H9 (cell line): ENCODE results near the gene DSG2. TPM values are rescaled to one million over a fixed set of nuclear protein-coding genes. Genes with fewer than 3 reads are reported as not detected.

Experiments used
- DNase-seq: peaks from one replicate; pipeline ENCODE4 v3.0.0-alpha.2; 2017
- H2AFZ ChIP-seq: one replicate; pipeline ENCODE4 v1.6.1; 2013; ENCODE audit warnings: mild to moderate bottlenecking, low read length, control low read depth, moderate library complexity
- H2AK5ac ChIP-seq: 2 replicates; pipeline ENCODE4 v1.6.1; 2013; ENCODE audit warnings: low read length, control low read depth, mixed read lengths; ENCODE audit not compliant: insufficient read length
- H2BK120ac ChIP-seq: one replicate; pipeline ENCODE4 v1.6.1; 2013; ENCODE audit warnings: low read depth, mild to moderate bottlenecking, low read length, control low read depth, inconsistent platforms; ENCODE audit not compliant: poor library complexity, severe bottlenecking
- H2BK12ac ChIP-seq: 2 replicates; pipeline ENCODE4 v1.6.1; 2013; ENCODE audit warnings: low read length, control low read depth, mixed read lengths, low read depth; ENCODE audit not compliant: insufficient read length
- H2BK15ac ChIP-seq: 2 replicates; pipeline ENCODE4 v1.6.1; 2013; ENCODE audit warnings: low read depth, low read length, control low read depth
- H2BK20ac ChIP-seq: one replicate; pipeline ENCODE4 v1.6.1; 2013; ENCODE audit warnings: low read depth, mild to moderate bottlenecking, low read length, control low read depth, inconsistent platforms; ENCODE audit not compliant: poor library complexity, severe bottlenecking
- H2BK5ac ChIP-seq: 2 replicates; pipeline ENCODE4 v1.6.1; 2013; ENCODE audit warnings: low read length, control low read depth, mixed read lengths; ENCODE audit not compliant: insufficient read length
- H3K14ac ChIP-seq: 2 replicates; pipeline ENCODE4 v1.6.1; 2013; ENCODE audit warnings: low read length, control low read depth; ENCODE audit not compliant: insufficient read depth
- H3K18ac ChIP-seq: 2 replicates; pipeline ENCODE4 v1.6.1; 2013; ENCODE audit warnings: low read depth, mild to moderate bottlenecking, mixed read lengths, low read length, control low read depth; ENCODE audit not compliant: insufficient read length
- H3K23ac ChIP-seq: 2 replicates; pipeline ENCODE4 v1.6.1; 2013; ENCODE audit warnings: low read length, control low read depth, mixed read lengths, low read depth; ENCODE audit not compliant: insufficient read length
- H3K23me2 ChIP-seq: 2 replicates; pipeline ENCODE4 v1.6.1; 2013; ENCODE audit warnings: low read depth, mild to moderate bottlenecking, mixed read lengths, low read length, control low read depth; ENCODE audit not compliant: insufficient read length, poor library complexity, severe bottlenecking
- H3K27ac ChIP-seq: 2 replicates; pipeline ENCODE4 v1.5.1; 2013; ENCODE audit warnings: low read length, control low read depth, mixed read lengths, low read depth; ENCODE audit not compliant: insufficient read length
- H3K27me3 ChIP-seq: 2 replicates; pipeline ENCODE4 v1.6.1; 2013; ENCODE audit warnings: low read length, control low read depth, inconsistent platforms; ENCODE audit not compliant: insufficient read depth
- H3K4ac ChIP-seq: 2 replicates; pipeline ENCODE4 v1.6.1; 2013; ENCODE audit warnings: low read depth, mild to moderate bottlenecking, control low read depth, inconsistent platforms, low read length, moderate library complexity
- H3K4me1 ChIP-seq: 2 replicates; pipeline ENCODE4 v1.6.1; 2013; ENCODE audit warnings: low read length, control low read depth, inconsistent platforms; ENCODE audit not compliant: insufficient read depth
- H3K4me2 ChIP-seq: 2 replicates; pipeline ENCODE4 v1.6.1; 2013; ENCODE audit warnings: low read length, control low read depth, mixed read lengths; ENCODE audit not compliant: insufficient read length, insufficient read depth
- H3K56ac ChIP-seq: 2 replicates; pipeline ENCODE4 v1.6.1; 2013; ENCODE audit warnings: low read depth, mild to moderate bottlenecking, mixed read lengths, low read length, control low read depth; ENCODE audit not compliant: insufficient read length
- H3K79me1 ChIP-seq: 2 replicates; pipeline ENCODE4 v1.6.1; 2013; ENCODE audit warnings: low read depth, mild to moderate bottlenecking, moderate library complexity, low read length, control low read depth, inconsistent platforms; ENCODE audit not compliant: insufficient read depth, poor library complexity, severe bottlenecking
- H3K79me2 ChIP-seq: 2 replicates; pipeline ENCODE4 v1.6.1; 2013; ENCODE audit warnings: low read length, control low read depth, inconsistent platforms; ENCODE audit not compliant: insufficient read depth
- H3K9ac ChIP-seq: 2 replicates; pipeline ENCODE4 v1.6.1; 2013; ENCODE audit warnings: low read length, control low read depth, mixed read lengths; ENCODE audit not compliant: insufficient read length; ENCODE audit errors: extremely low read depth
- H3K9me3 ChIP-seq: one replicate; pipeline ENCODE4 v1.6.1; 2013; ENCODE audit warnings: low read depth, low read length, inconsistent platforms; ENCODE audit not compliant: control insufficient read depth
- H3T11ph ChIP-seq: one replicate; pipeline ENCODE4 v1.6.1; 2013; ENCODE audit warnings: mild to moderate bottlenecking, low read length, control low read depth, inconsistent platforms
- H4K20me1 ChIP-seq: one replicate; pipeline ENCODE4 v1.6.1; 2013; ENCODE audit not compliant: control insufficient read depth, insufficient read length, insufficient read depth
- H4K5ac ChIP-seq: 2 replicates; pipeline ENCODE4 v1.6.1; 2013; ENCODE audit warnings: low read depth, mild to moderate bottlenecking, mixed read lengths, low read length, control low read depth; ENCODE audit not compliant: insufficient read length
- H4K8ac ChIP-seq: replicated peaks from 2 replicates; pipeline ENCODE4 v1.6.1; 2013; ENCODE audit warnings: low read length, control low read depth, mixed read lengths, low read depth; ENCODE audit not compliant: insufficient read length
- H4K91ac ChIP-seq: 2 replicates; pipeline ENCODE4 v1.6.1; 2013; ENCODE audit warnings: low read depth, mild to moderate bottlenecking, moderate library complexity, mixed read lengths, low read length, control low read depth; ENCODE audit not compliant: insufficient read length
- H3K27ac Mint-ChIP-seq, 3 experiments: 2 replicates in 2 of 3; 3 replicates in 1 of 3; pipeline ENCODE4 v1.8.0; 2020 to 2021; ENCODE audit warnings: mixed read lengths in 3 of 3, mild to moderate bottlenecking in 1 of 3, moderate library complexity in 1 of 3
- H3K27me3 Mint-ChIP-seq: 2 replicates; pipeline ENCODE4 v1.8.0; 2021; ENCODE audit warnings: low read depth, mild to moderate bottlenecking, moderate library complexity, mixed read lengths
- H3K36me3 Mint-ChIP-seq, 3 experiments: 2 replicates in 2 of 3; 3 replicates in 1 of 3; pipeline ENCODE4 v1.8.0; 2020 to 2021; ENCODE audit warnings: low read depth in 3 of 3, mixed read lengths in 3 of 3; ENCODE audit not compliant: insufficient read depth in 1 of 3
- H3K4me1 Mint-ChIP-seq, 2 experiments: 2 replicates each; pipeline ENCODE4 v1.8.0; 2020; ENCODE audit warnings: mixed read lengths in 2 of 2
- H3K4me3 Mint-ChIP-seq, 2 experiments: 2 replicates in 1 of 2; 3 replicates in 1 of 2; pipeline ENCODE4 v1.8.0; 2020 to 2021; ENCODE audit warnings: mild to moderate bottlenecking in 2 of 2, mixed read lengths in 2 of 2, moderate library complexity in 1 of 2
- H3K9me3 Mint-ChIP-seq, 2 experiments: 2 replicates in 1 of 2; 3 replicates in 1 of 2; pipeline ENCODE4 v1.8.0; 2020; ENCODE audit warnings: mild to moderate bottlenecking in 2 of 2, mixed read lengths in 2 of 2, moderate library complexity in 1 of 2
- WGBS: extraction: QIAGEN DNeasy Blood & Tissue Kit; methylation state at CpG from one replicate; pipeline ENCODE4 v1.1.7; 2013; ENCODE audit warnings: missing lambda C conversion rate, low lambda C conversion rate, mixed read lengths; ENCODE audit not compliant: insufficient read length; ENCODE audit errors: extremely low coverage; 5-methylcytosine and 5-hydroxymethylcytosine counted together
- total RNA-seq: library from RNA; stranded (reverse); gene quantifications from 2 replicates; pipeline ENCODE4 v1.2.1, GENCODE V29; 2021
- TF ChIP-seq, protein P1 (sequence below): fragments of 200-600 bp; sonication (generic); conservative IDR thresholded peaks from 3 replicates; pipeline ENCODE4 v1.8.0; 2021; ENCODE audit warnings: antibody characterized with exemption, mild to moderate bottlenecking

The DSG2 gene
- total RNA-seq, 1 experiment from 2014 or later, result 107 TPM

DNA sequence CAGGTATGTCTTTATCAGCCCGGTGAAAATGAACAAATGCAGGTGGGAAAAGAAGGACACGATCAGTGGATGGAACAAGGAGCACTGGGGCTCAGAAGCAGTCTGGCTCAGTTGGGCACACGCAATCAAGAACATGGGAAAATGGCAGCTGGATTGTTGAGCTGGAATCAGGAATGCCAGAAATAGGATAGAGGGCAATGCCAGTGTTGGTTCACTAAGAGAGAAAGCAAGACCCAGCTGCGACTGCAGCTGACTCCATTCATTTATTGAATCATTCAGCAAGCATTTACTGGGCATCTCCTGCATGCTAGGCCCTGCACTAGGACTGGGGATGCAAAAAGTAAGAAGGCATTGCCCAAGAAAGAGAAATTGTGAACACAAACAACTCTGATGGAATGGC is 80.1 kb downstream of the DSG2 start:
- no peak overlapping the region for H4K8ac ChIP-seq
- H3K23ac ChIP-seq, result no peak overlapping the region
- no peak overlapping the region for H3K27ac ChIP-seq
- no peak overlapping the region for H2BK5ac ChIP-seq
- Mint-ChIP-seq H3K4me1 (no peaks in the 10 kb centered on the region), H3K27ac (no peak overlapping the region), H3K36me3 (no peaks in the 10 kb centered on the region), H3K4me3 (no peak overlapping the region), H3K9me3 (no peaks in the 10 kb centered on the region), H3K27me3 (no peaks in the 10 kb centered on the region; the same call in 1 of the 2 replicates)
- H3T11ph ChIP-seq, result no peak overlapping the region
- no peaks in the 10 kb centered on the region for H3K79me1 ChIP-seq
- no peak overlapping the region for H4K5ac ChIP-seq
- no peak for DNase-seq
- H3K14ac ChIP-seq, result no peak overlapping the region
- H2BK12ac ChIP-seq, result no peak overlapping the region
- no peak overlapping the region for H3K4me2 ChIP-seq
- H2BK120ac ChIP-seq, result no peak overlapping the region
- H3K9ac ChIP-seq, result no peak overlapping the region
- TF ChIP-seq, protein P1, sequence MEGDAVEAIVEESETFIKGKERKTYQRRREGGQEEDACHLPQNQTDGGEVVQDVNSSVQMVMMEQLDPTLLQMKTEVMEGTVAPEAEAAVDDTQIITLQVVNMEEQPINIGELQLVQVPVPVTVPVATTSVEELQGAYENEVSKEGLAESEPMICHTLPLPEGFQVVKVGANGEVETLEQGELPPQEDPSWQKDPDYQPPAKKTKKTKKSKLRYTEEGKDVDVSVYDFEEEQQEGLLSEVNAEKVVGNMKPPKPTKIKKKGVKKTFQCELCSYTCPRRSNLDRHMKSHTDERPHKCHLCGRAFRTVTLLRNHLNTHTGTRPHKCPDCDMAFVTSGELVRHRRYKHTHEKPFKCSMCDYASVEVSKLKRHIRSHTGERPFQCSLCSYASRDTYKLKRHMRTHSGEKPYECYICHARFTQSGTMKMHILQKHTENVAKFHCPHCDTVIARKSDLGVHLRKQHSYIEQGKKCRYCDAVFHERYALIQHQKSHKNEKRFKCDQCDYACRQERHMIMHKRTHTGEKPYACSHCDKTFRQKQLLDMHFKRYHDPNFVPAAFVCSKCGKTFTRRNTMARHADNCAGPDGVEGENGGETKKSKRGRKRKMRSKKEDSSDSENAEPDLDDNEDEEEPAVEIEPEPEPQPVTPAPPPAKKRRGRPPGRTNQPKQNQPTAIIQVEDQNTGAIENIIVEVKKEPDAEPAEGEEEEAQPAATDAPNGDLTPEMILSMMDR, result no peak
- H2AFZ ChIP-seq, result no peak overlapping the region
- H4K91ac ChIP-seq, result no peak overlapping the region
- no peak overlapping the region for H2AK5ac ChIP-seq
- no peak overlapping the region for H3K4ac ChIP-seq
- no peaks in the 10 kb centered on the region for H3K27me3 ChIP-seq
- H2BK15ac ChIP-seq, result no peak overlapping the region
- no peaks in the 10 kb centered on the region for H3K23me2 ChIP-seq
- no peak overlapping the region for H3K18ac ChIP-seq
- no peaks in the 10 kb centered on the region for H3K9me3 ChIP-seq
- no CpG with 5 or more reads among the region's 4 CpGs for WGBS
- no peaks in the 10 kb centered on the region for H4K20me1 ChIP-seq
- no peaks in the 10 kb centered on the region for H3K4me1 ChIP-seq
- H3K56ac ChIP-seq, result no peak overlapping the region
- no peak overlapping the region for H2BK20ac ChIP-seq
- H3K79me2 ChIP-seq, result no peaks in the 10 kb centered on the region
